HG03108 (cell line): ENCODE results near the gene LARP7.
"Not testable (repeated sequence)": the region's sequence is repeated elsewhere in the genome, so short reads cannot be mapped to it uniquely, and the experiment has no call there.

Source experiments
- ATAC-seq: cut with Tn5 transposase; IDR thresholded peaks from one replicate; pipeline ENCODE4 v1.9.1; 2021; ENCODE audit warnings: moderate library complexity; ENCODE audit not compliant: unreplicated experiment

LARP7 gene

DNA sequence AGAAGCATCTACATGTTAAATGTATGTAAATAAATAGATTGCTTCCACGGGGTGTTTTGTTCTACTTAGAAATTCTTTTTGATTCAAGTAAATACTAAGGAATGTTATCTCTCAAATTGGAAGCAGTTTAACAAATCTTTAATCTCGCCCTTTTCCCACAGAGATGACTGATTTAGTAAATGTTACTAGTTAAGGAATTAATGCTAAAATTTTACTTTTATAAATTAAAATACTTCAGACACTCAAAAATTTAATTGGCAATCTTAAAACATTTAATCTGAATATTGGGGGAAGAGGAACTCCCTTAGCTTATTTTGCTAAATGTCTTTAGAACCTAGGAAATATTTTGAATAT is 12.1 kb downstream of the LARP7 start:
- no peak for ATAC-seq

GRCh38 chr4:112650332-112650731 is 13.4 kb downstream of the LARP7 start:
- no peak for ATAC-seq

DNA sequence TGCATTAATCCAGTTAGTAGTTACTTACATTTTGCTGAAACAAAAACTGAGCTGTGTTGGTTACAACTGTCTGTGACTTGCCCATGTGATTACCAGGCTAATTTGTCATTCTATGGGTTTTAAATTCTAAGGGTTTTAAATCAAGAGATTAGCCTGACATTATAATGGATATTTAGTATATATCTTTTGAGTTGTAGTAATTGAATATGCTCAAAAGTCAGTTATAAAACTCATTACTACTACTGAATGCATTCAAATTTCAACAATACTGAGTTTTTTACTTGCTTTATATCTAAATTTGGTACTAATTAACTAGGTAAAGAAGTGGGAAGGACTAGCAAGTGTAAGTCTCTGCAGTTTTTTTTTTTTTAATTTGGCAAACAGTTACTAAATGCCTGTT is 14.7 kb downstream of the LARP7 start:
- ATAC-seq = no peak

GRCh38 chr4:112652216-112652615 is 15.3 kb downstream of the LARP7 start:
- ATAC-seq = no peak

- no peak for ATAC-seq
These were observed 18.3 kb downstream of the LARP7 start for GRCh38 chr4:112655270-112655669.

GRCh38 chr4:112656115-112656514 is 19.2 kb downstream of the LARP7 start:
- not testable (repeated sequence) for ATAC-seq

- ATAC-seq = no peak
These were observed 27.7 kb downstream of the LARP7 start for GRCh38 chr4:112664611-112665010.

- ATAC-seq = no peak
These were observed 31.2 kb downstream of the LARP7 start for GRCh38 chr4:112668131-112668530.

- no peak for ATAC-seq
These were observed 36.1 kb downstream of the LARP7 start for GRCh38 chr4:112673076-112673475.

- ATAC-seq = no peak
These were observed 36.7 kb downstream of the LARP7 start for GRCh38 chr4:112673686-112674085.

GRCh38 chr4:112674376-112674775 is 37.4 kb downstream of the LARP7 start:
- no peak for ATAC-seq

- ATAC-seq = no peak
These were observed 40.7 kb downstream of the LARP7 start for GRCh38 chr4:112677519-112678091.

GRCh38 chr4:112680996-112681395 is 44.1 kb downstream of the LARP7 start:
- no peak for ATAC-seq

- ATAC-seq = no peak
These were observed 56.6 kb downstream of the LARP7 start for GRCh38 chr4:112693507-112693906.

DNA sequence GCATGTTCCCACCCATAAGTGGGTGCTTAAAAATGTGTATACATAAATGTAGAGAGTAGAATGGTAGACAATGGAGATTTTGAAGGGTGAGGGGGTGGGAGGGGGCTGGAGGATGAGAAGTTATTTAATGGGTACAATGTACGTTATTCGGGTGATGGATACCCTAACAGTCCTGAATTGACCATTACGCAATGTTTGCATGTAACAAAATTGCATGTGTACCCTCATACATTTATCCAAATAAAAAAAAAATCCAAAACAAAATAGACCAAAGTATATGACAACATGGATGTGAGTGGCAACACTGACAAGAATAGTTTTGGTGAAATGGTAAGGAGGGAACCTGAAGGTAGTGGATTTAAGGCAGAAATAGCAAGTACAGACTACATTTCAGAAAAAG is 63.7 kb downstream of the LARP7 start:
- no peak for ATAC-seq

- ATAC-seq = no peak
These were observed 65.9 kb downstream of the LARP7 start for GRCh38 chr4:112702892-112703291.

DNA sequence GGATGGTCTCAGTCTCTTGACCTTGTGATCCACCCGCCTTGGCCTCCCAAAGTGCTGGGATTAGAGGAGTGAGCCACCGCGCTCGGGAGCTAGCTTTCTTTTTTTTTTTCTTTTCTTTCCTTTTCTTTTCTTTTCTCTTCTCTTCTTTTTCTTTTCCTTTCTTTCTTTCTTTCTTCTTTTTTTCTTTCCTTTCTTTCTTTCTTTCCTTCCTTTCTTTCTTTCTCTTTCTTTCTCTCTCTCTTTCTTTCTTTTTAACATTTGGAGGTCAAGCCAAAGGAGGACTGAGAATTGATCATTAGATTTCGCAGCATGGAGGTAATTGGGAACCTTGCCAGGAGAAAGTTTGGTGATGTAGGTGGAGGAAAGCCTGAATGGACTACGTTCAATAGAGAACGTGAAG is 67.4 kb downstream of the LARP7 start:
- no peak for ATAC-seq

DNA sequence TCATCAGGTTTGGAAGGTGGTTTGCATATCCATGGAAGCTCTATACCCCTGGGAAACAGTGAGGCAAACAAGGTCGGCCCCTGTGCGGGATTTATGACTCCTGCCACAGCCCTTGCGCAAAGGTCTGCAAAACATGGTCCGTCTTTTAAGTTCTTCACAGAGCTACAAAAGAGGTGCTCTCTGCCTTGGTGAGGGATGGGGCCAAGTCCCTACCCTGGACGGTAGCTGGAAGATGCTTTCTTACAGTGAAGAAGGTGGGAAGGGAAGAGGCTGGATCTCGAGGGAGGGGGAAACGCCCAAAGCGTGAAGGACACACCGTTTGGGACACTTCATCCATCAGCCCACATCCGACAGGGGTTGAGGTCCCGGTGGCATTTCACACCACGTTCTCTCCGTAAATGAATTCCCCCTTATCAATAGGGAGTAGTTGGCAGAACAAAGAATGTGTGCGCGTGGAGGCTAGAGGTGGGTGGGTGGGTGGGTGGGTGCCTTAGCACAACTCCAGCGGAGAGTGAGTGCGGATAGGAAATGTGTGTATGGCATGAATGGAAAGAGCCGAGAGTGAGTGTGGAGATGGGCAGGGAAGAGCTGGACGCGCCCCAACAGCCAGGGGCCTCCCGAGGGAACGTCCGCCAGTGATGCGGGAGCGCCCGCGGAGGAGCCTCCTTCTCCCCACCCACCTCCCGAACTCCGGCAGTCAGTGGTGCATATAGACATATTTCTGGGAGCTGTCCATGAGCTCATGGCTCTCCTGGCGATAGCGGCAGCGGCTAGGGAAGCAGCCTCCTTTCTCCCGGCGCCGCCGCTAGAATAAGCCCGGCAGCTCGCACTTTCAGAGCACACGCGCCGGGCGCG is 68.3 kb downstream of the LARP7 start:
- no peak for ATAC-seq

- not testable (repeated sequence) for ATAC-seq
These were observed 69.2 kb downstream of the LARP7 start for GRCh38 chr4:112705891-112706839.

DNA sequence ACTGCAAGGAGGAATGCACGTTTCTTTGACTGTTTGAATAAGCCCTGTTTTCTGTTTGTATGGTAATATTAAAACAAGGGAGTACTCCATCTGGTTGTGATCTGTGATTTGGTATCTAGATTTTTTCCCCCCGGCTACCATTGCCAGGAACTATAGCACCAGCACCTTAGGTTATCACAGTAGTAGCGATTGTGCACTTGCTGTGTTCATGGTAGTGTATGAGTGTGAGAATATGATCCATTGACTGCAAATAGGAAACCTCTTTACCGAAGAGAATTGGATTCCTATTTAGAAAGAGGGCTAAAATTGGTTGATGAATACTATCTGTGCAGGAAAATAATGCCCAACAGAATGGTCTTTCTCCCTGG is 69.9 kb downstream of the LARP7 start:
- no peak for ATAC-seq
